GM18907 (cell line): ENCODE measurements around the gene ZNF273.
"Not testable (repeated sequence)": the region's sequence is repeated elsewhere in the genome, so short reads cannot be mapped to it uniquely, and the experiment has no call there.

Experiments used
- ATAC-seq: cut with Tn5 transposase; IDR thresholded peaks from one replicate; pipeline ENCODE4 v1.9.1; 2021; ENCODE audit warnings: mild to moderate bottlenecking, moderate library complexity; ENCODE audit not compliant: unreplicated experiment

ZNF273 gene

GRCh38 chr7:64902806-64903721 is at the start of gene ZNF273:
Gene ZNF273 (plus strand): TSS chr7:64903273. CDS start chr7:64903318, 45 bp downstream.
- peak; percentile 100 for ATAC-seq

GRCh38 chr7:64853679-64854078 is 49.4 kb upstream of the ZNF273 start:
- ATAC-seq, result no peak

GRCh38 chr7:64854969-64855368 is 48.1 kb upstream of the ZNF273 start:
- ATAC-seq, result no peak

- no peak for ATAC-seq
These were observed 40.1 kb upstream of the ZNF273 start for GRCh38 chr7:64863021-64863420.

- not testable (repeated sequence) for ATAC-seq
These were observed 39.5 kb upstream of the ZNF273 start for GRCh38 chr7:64863530-64863929.

GRCh38 chr7:64863969-64864368 is 39.1 kb upstream of the ZNF273 start:
- no peak for ATAC-seq

- ATAC-seq, result no peak
These were observed 35.1 kb upstream of the ZNF273 start for GRCh38 chr7:64867863-64868440.

- ATAC-seq, result no peak
These were observed 34.6 kb upstream of the ZNF273 start for GRCh38 chr7:64868499-64868898.

- no peak for ATAC-seq
These were observed 33.9 kb upstream of the ZNF273 start for GRCh38 chr7:64869121-64869725.

- ATAC-seq, result no peak
These were observed 33.0 kb upstream of the ZNF273 start for GRCh38 chr7:64869912-64870562.

- no peak for ATAC-seq
These were observed 32.4 kb upstream of the ZNF273 start for GRCh38 chr7:64870656-64871055.

- ATAC-seq, result no peak
These were observed 31.3 kb upstream of the ZNF273 start for GRCh38 chr7:64871761-64872160.

- ATAC-seq, result no peak
These were observed 30.5 kb upstream of the ZNF273 start for GRCh38 chr7:64872351-64873154.

- no peak for ATAC-seq
These were observed 29.9 kb upstream of the ZNF273 start for GRCh38 chr7:64873155-64873500.

GRCh38 chr7:64873517-64873916 is 29.6 kb upstream of the ZNF273 start:
- ATAC-seq, result no peak

- no peak for ATAC-seq
These were observed 29.0 kb upstream of the ZNF273 start for GRCh38 chr7:64874114-64874513.

- no peak for ATAC-seq
These were observed 28.4 kb upstream of the ZNF273 start for GRCh38 chr7:64874562-64875250.

- ATAC-seq, result no peak
These were observed 27.8 kb upstream of the ZNF273 start for GRCh38 chr7:64875258-64875657.

GRCh38 chr7:64875658-64876406 is 27.2 kb upstream of the ZNF273 start:
- ATAC-seq, result no peak
